GM21717 (cell line): ENCODE results near the gene NHERF1.

ENCODE experiments used
- ATAC-seq: cut with Tn5 transposase; IDR thresholded peaks from one replicate; pipeline ENCODE4 v1.9.1; 2021; ENCODE audit warnings: mild to moderate bottlenecking, moderate library complexity; ENCODE audit not compliant: unreplicated experiment

NHERF1 gene

GRCh38 chr17:74807441-74807840, 59.0 kb downstream of the NHERF1 start:
- no peak for ATAC-seq

- no peak for ATAC-seq
These were observed 59.5 kb downstream of the NHERF1 start for GRCh38 chr17:74807925-74808324.

- no peak for ATAC-seq
These were observed 60.4 kb downstream of the NHERF1 start for GRCh38 chr17:74808714-74809430.

- no peak for ATAC-seq
These were observed 62.5 kb downstream of the NHERF1 start for GRCh38 chr17:74810699-74811485.

- no peak for ATAC-seq
These were observed 63.9 kb downstream of the NHERF1 start for GRCh38 chr17:74812109-74813009.

GRCh38 chr17:74814453-74814852, 66.0 kb downstream of the NHERF1 start:
- ATAC-seq: no peak

- ATAC-seq: no peak
These were observed 66.6 kb downstream of the NHERF1 start for GRCh38 chr17:74815067-74815466.

- ATAC-seq: no peak
These were observed 67.3 kb downstream of the NHERF1 start for GRCh38 chr17:74815550-74816370.

GRCh38 chr17:74816905-74817620, 68.6 kb downstream of the NHERF1 start:
- ATAC-seq: no peak

- no peak for ATAC-seq
These were observed 70.0 kb downstream of the NHERF1 start for GRCh38 chr17:74818291-74818938.
